PFSK-1 (cell line): ENCODE results near the gene SEPTIN10.

Experiments used
- FOXP2 ChIP-seq: optimal IDR thresholded peaks from 2 replicates; pipeline ENCODE3; 2011; ENCODE audit warnings: borderline replicate concordance, control low read depth, inconsistent platforms; ENCODE audit not compliant: insufficient read depth; ENCODE audit errors: extremely low read length, extremely low read depth
- POLR2AphosphoS5 ChIP-seq: IDR thresholded peaks from 2 replicates; pipeline ENCODE4 v1.6.1; 2012; ENCODE audit warnings: low read depth, mild to moderate bottlenecking, control low read depth, low read length, moderate library complexity
- REST ChIP-seq, 2 experiments: IDR thresholded peaks; 2 replicates each; pipeline versions ENCODE4 v1.6.1 to v1.8.0; 2011 to 2012; ENCODE audit warnings: low read depth in 2 of 2, low read length in 2 of 2, control low read depth in 1 of 2, inconsistent platforms in 1 of 2, mild to moderate bottlenecking in 1 of 2, moderate library complexity in 1 of 2; ENCODE audit not compliant: insufficient read depth in 1 of 2
- SIN3A ChIP-seq: IDR thresholded peaks from 2 replicates; pipeline ENCODE4 v1.6.1; 2012; ENCODE audit warnings: mild to moderate bottlenecking, low read length, moderate library complexity, borderline replicate concordance; ENCODE audit not compliant: insufficient read depth
- TAF1 ChIP-seq: IDR thresholded peaks from 2 replicates; pipeline ENCODE4 v1.6.1; 2012; ENCODE audit warnings: low read length, control low read depth, borderline replicate concordance; ENCODE audit not compliant: insufficient read depth

The SEPTIN10 gene

GRCh38 chr2:109514857-109515256, 98.9 kb downstream of the SEPTIN10 start:
- TF ChIP-seq REST (IDR thresholded peaks at IDR 0.05; ENCODE audit: insufficient read depth in 1 of 2, low read depth in 2 of 2, low read length in 2 of 2) = no peak
- no peak for TF ChIP-seq SIN3A
- TF ChIP-seq TAF1 = no peak
- TF ChIP-seq POLR2AphosphoS5 = no peak
- TF ChIP-seq FOXP2 = no peak

- TF ChIP-seq POLR2AphosphoS5 = no peak
Observed at GRCh38 chr2:109513749-109514588, 99.8 kb downstream of the SEPTIN10 start.

GRCh38 chr2:109513230-109513629, 100.5 kb downstream of the SEPTIN10 start:
- no peak for TF ChIP-seq REST (IDR thresholded peaks at IDR 0.05; ENCODE audit: insufficient read depth in 1 of 2, low read depth in 2 of 2, low read length in 2 of 2)
- no peak for TF ChIP-seq SIN3A
- TF ChIP-seq POLR2AphosphoS5 = no peak
- TF ChIP-seq FOXP2 = no peak
- no peak for TF ChIP-seq TAF1

- TF ChIP-seq SIN3A (no peak), REST (IDR thresholded peaks at IDR 0.05; ENCODE audit: insufficient read depth in 1 of 2, low read depth in 2 of 2, low read length in 2 of 2) (no peak), POLR2AphosphoS5 (no peak), TAF1 (no peak), FOXP2 (no peak)
Observed at GRCh38 chr2:109512076-109512475, 101.7 kb downstream of the SEPTIN10 start.

- TF ChIP-seq FOXP2 (no peak), REST (IDR thresholded peaks at IDR 0.05; ENCODE audit: insufficient read depth in 1 of 2, low read depth in 2 of 2, low read length in 2 of 2) (no peak), POLR2AphosphoS5 (no peak), SIN3A (no peak), TAF1 (no peak)
Observed at GRCh38 chr2:109511168-109511567, 102.6 kb downstream of the SEPTIN10 start.
